ENCODE measurements around the gene SLC43A1.
"Not testable (repeated sequence)": the region's sequence is repeated elsewhere in the genome, so short reads cannot be mapped to it uniquely, and the experiment has no call there.

DNA sequence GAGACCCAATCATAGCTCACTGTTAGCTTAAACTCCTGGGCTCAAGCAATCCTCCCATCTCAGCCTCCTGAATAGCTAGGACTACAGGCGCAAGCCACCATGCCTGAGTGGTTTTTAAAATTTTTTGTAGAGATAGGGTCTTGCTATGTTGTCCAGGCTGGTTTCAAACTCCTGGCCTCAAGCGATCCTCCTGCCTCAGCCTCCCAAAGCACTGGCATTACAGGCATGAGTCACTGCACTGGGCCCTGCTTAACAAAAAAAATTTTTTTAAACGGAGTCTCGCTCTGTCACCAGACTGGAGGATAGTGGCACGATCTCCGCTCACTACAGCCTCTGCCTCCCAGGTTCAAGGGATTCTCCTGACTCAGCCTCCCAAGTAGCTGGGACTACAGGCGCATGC is 18.9 kb upstream of the SLC43A1 start:
- not testable (repeated sequence) for TF ChIP-seq POLR2A, POLR2AphosphoS5 (IDR thresholded peaks at IDR 0.05)

Measured in sigmoid colon (tissue), 4 donors.